GM12873 (cell line): ENCODE results near the gene OMD.

ENCODE experiments used
- CTCF ChIP-seq: IDR thresholded peaks from 2 replicates; pipeline ENCODE4 v1.5.1; 2012; ENCODE audit warnings: low read depth, mild to moderate bottlenecking, moderate library complexity, low read length, control low read depth; ENCODE audit not compliant: insufficient read depth; ENCODE audit errors: missing control alignments

Gene OMD

GRCh38 chr9:92369075-92369474 is 55.2 kb downstream of the OMD start:
- TF ChIP-seq CTCF = no peak
